K562 (cell line): ENCODE results near the gene LTN1. TPM values are rescaled to one million over a fixed set of nuclear protein-coding genes. Genes with fewer than 3 reads are reported as not detected.

Source experiments
- EP400 ChIP-seq: fragments of 450-650 bp; IDR thresholded peaks from 2 replicates; pipeline ENCODE4 v1.6.1; 2017; ENCODE audit warnings: antibody characterized with exemption, mild to moderate bottlenecking, moderate library complexity
- FOS ChIP-seq: IDR thresholded peaks from 3 replicates; pipeline ENCODE4 v1.6.1; 2011; ENCODE audit not compliant: insufficient read length; ENCODE audit errors: extremely low read depth
- NELFE ChIP-seq: IDR thresholded peaks from 2 replicates; pipeline ENCODE4 v1.6.1; 2011; ENCODE audit warnings: mild to moderate bottlenecking; ENCODE audit not compliant: insufficient read depth, insufficient read length
- NFE2 ChIP-seq: IDR thresholded peaks from 2 replicates; pipeline ENCODE4 v1.6.1; 2014; ENCODE audit warnings: antibody characterized with exemption, low read depth
- PYGO2 ChIP-seq: fragments of 450-650 bp; IDR thresholded peaks from 2 replicates; pipeline ENCODE4 v1.6.1; 2016; ENCODE audit warnings: mild to moderate bottlenecking, missing genetic modification characterization, moderate library complexity, missing compliant biosample characterization
- RB1 ChIP-seq: fragments of 450-650 bp; IDR thresholded peaks from 2 replicates; pipeline ENCODE4 v1.6.1; 2017; ENCODE audit warnings: low read depth, mild to moderate bottlenecking
- SMARCB1 ChIP-seq: IDR thresholded peaks from 2 replicates; pipeline ENCODE4 v1.6.1; 2011; ENCODE audit warnings: improper control_type of control experiment, low read depth; ENCODE audit not compliant: insufficient read length
- TBP ChIP-seq: optimal IDR thresholded peaks from 2 replicates; pipeline ENCODE3; 2011; ENCODE audit warnings: low read depth, low read length, improper control_type of control experiment
- TSC22D4 ChIP-seq: fragments of 450-650 bp; IDR thresholded peaks from 2 replicates; pipeline ENCODE4 v1.6.1; 2016; ENCODE audit warnings: missing genetic modification characterization, missing biosample characterization, control low read depth
- ZNF134 ChIP-seq: fragments of 250-450 bp; sonication (Bioruptor Pico); conservative IDR thresholded peaks from 2 replicates; pipeline ENCODE4 v1.4.0; 2020
- ZNF239 ChIP-seq: fragments of 250-450 bp; sonication (Bioruptor Pico); IDR thresholded peaks from 2 replicates; pipeline ENCODE4 v1.4.0; 2020; ENCODE audit warnings: mild to moderate bottlenecking
- ZNF764 ChIP-seq: fragments of 250-450 bp; sonication (Bioruptor Pico); IDR thresholded peaks from 2 replicates; pipeline ENCODE4 v1.4.0; 2020; ENCODE audit warnings: low read depth, mild to moderate bottlenecking, moderate library complexity
- ZNF785 ChIP-seq: fragments of 250-450 bp; sonication (Bioruptor Pico); IDR thresholded peaks from 2 replicates; pipeline ENCODE4 v1.4.0; 2020; ENCODE audit warnings: mild to moderate bottlenecking
- polyA plus RNA-seq, 8 experiments: library from polyadenylated mRNA; depleted of rRNA in 4 of 8; stranded (reverse) in 5 of 8; unstranded in 3 of 8; fragments of >200 nt; fragmentation: Nextera tagmentation in 2 of 8; fragmentation: Illumina TruSeq in 1 of 8; extraction: Ambion mirVana in 2 of 8; extraction: Trizol in 1 of 8; gene quantifications; 2 replicates each; pipeline versions ENCODE4 v1.2.1 to v1.2.3, GENCODE V29; 2011 to 2014; ENCODE audit warnings: inconsistent platforms in 1 of 8, missing spikeins in 1 of 8
- total RNA-seq, 7 experiments: library from RNA; depleted of rRNA in 6 of 7; stranded (reverse); fragments of >200 nt in 6 of 7; fragmentation: Illumina TruSeq in 2 of 7; extraction: Trizol in 2 of 7; gene quantifications; 2 replicates each; pipeline versions ENCODE4 v1.2.1 to v1.2.3, GENCODE V29; 2011 to 2021; ENCODE audit warnings: low replicate concordance in 1 of 7
- TF ChIP-seq, protein P1 (sequence below), 2 experiments: fragments of 450-650 bp in 1 of 2; sonication (generic) in 1 of 2; formaldehyde crosslinking in 1 of 2; IDR thresholded peaks; 2 replicates each; pipeline versions ENCODE4 v1.7.1 to v1.9.0; 2016 to 2022; ENCODE audit warnings: inconsistent platforms in 1 of 2, mild to moderate bottlenecking in 1 of 2, missing genetic modification reagents in 1 of 2
- TF ChIP-seq, protein P2 (sequence below), 2 experiments: fragments of 450-650 bp in 1 of 2; IDR thresholded peaks; 2 replicates each; pipeline ENCODE4 v1.6.1; 2011 to 2017; ENCODE audit warnings: low read depth in 2 of 2, antibody characterized with exemption in 1 of 2, borderline replicate concordance in 1 of 2, low read length in 1 of 2, mild to moderate bottlenecking in 1 of 2, mixed read lengths in 1 of 2; ENCODE audit not compliant: control insufficient read depth in 1 of 2

LTN1 gene
- total and polyA plus RNA-seq, 9 of the 15 experiments (the other 6 are each of a cell fraction or from before 2014, with no cell fraction given): 15.7 to 49.6 (median 28.7) TPM

DNA sequence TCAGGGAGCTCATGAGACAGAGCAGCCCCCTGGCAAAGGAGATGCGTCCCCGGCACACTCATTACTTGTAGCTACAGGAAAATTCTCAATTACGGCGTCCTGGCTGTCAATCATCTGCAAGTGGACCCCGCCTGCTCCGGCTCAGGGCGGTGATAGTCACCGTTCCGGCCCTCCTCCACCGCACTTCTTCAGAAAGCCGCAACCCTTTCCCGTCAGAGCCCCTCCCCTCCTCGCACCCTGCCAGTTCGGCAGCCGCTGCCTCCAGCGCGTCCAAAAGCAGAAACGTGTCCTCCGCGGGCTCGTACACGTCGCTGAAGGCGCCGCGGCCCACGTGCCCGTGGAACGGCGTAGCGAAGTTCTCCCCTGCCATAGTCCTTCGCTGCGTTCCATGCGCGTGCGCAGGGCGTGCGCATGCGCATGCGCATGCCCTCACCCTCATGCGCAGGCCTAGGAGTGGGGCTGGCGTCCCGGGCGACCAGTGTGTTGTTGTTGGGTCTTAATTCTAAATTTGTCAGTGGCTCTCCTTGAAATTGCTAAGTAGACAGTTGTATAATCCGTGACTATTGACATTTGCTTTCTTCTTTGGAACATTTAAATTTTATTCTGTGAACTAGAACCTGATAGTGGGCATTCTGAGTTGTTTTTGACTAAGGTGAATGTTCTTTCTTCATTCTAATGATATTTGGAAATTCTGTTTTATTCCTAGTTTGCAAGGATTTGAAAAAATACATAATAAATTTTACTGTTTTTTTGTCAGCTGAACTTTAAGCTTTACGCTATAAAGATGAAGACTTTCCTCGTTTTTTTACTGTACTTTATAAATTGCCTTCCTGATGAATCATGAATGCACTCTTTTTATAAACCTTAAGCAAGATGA, 107.5 kb downstream of the LTN1 start (continued):
- TF ChIP-seq, protein P1, sequence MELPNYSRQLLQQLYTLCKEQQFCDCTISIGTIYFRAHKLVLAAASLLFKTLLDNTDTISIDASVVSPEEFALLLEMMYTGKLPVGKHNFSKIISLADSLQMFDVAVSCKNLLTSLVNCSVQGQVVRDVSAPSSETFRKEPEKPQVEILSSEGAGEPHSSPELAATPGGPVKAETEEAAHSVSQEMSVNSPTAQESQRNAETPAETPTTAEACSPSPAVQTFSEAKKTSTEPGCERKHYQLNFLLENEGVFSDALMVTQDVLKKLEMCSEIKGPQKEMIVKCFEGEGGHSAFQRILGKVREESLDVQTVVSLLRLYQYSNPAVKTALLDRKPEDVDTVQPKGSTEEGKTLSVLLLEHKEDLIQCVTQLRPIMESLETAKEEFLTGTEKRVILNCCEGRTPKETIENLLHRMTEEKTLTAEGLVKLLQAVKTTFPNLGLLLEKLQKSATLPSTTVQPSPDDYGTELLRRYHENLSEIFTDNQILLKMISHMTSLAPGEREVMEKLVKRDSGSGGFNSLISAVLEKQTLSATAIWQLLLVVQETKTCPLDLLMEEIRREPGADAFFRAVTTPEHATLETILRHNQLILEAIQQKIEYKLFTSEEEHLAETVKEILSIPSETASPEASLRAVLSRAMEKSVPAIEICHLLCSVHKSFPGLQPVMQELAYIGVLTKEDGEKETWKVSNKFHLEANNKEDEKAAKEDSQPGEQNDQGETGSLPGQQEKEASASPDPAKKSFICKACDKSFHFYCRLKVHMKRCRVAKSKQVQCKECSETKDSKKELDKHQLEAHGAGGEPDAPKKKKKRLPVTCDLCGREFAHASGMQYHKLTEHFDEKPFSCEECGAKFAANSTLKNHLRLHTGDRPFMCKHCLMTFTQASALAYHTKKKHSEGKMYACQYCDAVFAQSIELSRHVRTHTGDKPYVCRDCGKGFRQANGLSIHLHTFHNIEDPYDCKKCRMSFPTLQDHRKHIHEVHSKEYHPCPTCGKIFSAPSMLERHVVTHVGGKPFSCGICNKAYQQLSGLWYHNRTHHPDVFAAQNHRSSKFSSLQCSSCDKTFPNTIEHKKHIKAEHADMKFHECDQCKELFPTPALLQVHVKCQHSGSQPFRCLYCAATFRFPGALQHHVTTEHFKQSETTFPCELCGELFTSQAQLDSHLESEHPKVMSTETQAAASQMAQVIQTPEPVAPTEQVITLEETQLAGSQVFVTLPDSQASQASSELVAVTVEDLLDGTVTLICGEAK (IDR thresholded peaks at IDR 0.05): no peak
- TF ChIP-seq, protein P1 (CRISPR knock-in tag; IDR thresholded peaks at IDR 0.05): no peak
- TF ChIP-seq ZNF239 (CRISPR knock-in tag): peak; percentile 77
- TF ChIP-seq EP400: peak; percentile 99
- TF ChIP-seq PYGO2 (tag): no peak
- peak; percentile 91 for TF ChIP-seq RB1
- peak; percentile 70 for TF ChIP-seq TBP
- no peak for TF ChIP-seq TSC22D4 (tag)
- TF ChIP-seq SMARCB1: no peak
- TF ChIP-seq NELFE: no peak
- TF ChIP-seq, protein P2, sequence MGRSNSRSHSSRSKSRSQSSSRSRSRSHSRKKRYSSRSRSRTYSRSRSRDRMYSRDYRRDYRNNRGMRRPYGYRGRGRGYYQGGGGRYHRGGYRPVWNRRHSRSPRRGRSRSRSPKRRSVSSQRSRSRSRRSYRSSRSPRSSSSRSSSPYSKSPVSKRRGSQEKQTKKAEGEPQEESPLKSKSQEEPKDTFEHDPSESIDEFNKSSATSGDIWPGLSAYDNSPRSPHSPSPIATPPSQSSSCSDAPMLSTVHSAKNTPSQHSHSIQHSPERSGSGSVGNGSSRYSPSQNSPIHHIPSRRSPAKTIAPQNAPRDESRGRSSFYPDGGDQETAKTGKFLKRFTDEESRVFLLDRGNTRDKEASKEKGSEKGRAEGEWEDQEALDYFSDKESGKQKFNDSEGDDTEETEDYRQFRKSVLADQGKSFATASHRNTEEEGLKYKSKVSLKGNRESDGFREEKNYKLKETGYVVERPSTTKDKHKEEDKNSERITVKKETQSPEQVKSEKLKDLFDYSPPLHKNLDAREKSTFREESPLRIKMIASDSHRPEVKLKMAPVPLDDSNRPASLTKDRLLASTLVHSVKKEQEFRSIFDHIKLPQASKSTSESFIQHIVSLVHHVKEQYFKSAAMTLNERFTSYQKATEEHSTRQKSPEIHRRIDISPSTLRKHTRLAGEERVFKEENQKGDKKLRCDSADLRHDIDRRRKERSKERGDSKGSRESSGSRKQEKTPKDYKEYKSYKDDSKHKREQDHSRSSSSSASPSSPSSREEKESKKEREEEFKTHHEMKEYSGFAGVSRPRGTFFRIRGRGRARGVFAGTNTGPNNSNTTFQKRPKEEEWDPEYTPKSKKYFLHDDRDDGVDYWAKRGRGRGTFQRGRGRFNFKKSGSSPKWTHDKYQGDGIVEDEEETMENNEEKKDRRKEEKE (IDR thresholded peaks at IDR 0.05; ENCODE audit: borderline replicate concordance in 1 of 2, control insufficient read depth in 1 of 2, low read depth in 2 of 2, low read length in 1 of 2): 0 out of 4 replicates have a peak, but pooled peaks of 1 of the 2 experiments have one; percentile 38
- TF ChIP-seq FOS: no peak
- TF ChIP-seq ZNF785 (CRISPR knock-in tag): no peak
- TF ChIP-seq NFE2: peak; percentile 71
- TF ChIP-seq ZNF764 (CRISPR knock-in tag): 0 out of 2 replicates have a peak, but pooled peaks have one; percentile 20
- no peak for TF ChIP-seq ZNF134 (CRISPR knock-in tag)
